B cell (primary cell): ENCODE measurements around the gene CASKIN1. TPM values are rescaled to one million over a fixed set of nuclear protein-coding genes. Genes with fewer than 3 reads are reported as not detected.

Experiments
- ATAC-seq: fragments of 200-7000 bp; cut with Tn5 transposase; one replicate; pipeline ENCODE4 v1.10.0; 2021; ENCODE audit warnings: low read depth, mild to moderate bottlenecking, moderate number of reproducible peaks, moderate library complexity
- CTCF ChIA-PET: fragments of 350-600 bp; sonication (Branson Sonifier 250); formaldehyde crosslinking; loops from one replicate; lab custom pipeline; 2021; ENCODE audit warnings: antibody characterized with exemption, inconsistent platforms; lab: Charles Lee
- POLR2A ChIA-PET: fragments of 350-600 bp; sonication (Branson Sonifier 250); formaldehyde crosslinking; loops from one replicate; lab custom pipeline; 2021; ENCODE audit warnings: antibody characterized with exemption; lab: Charles Lee
- DNase-seq: peaks from one replicate; pipeline ENCODE4 v3.0.0; 2013
- H2AFZ ChIP-seq: 2 replicates; pipeline ENCODE4 v1.6.1; 2012; ENCODE audit warnings: mild to moderate bottlenecking, low read depth, low read length; ENCODE audit not compliant: insufficient read depth, poor library complexity, severe bottlenecking
- H3K27ac ChIP-seq, 2 donors: 1 replicate in 1 of 2; 2 replicates in 1 of 2; pipeline ENCODE4 v1.5.1; 2012 to 2013; ENCODE audit warnings: low read length in 2 of 2, mild to moderate bottlenecking in 2 of 2, moderate library complexity in 1 of 2
- H3K27me3 ChIP-seq, 4 experiments: fragments of 200-600 bp in 1 of 4; sonication (generic) in 1 of 4; replicated peaks in 1 of 4; 1 replicate in 2 of 4; 2 replicates in 2 of 4; pipeline versions ENCODE4 v1.6.1 to v1.7.0; 2013 to 2016; ENCODE audit warnings: low read length in 3 of 4, mild to moderate bottlenecking in 2 of 4, mixed read lengths in 1 of 4, moderate library complexity in 1 of 4; ENCODE audit not compliant: insufficient read depth in 4 of 4, control insufficient read depth in 3 of 4; ENCODE audit errors: control extremely low read depth in 1 of 4
- H3K36me3 ChIP-seq, 2 experiments: replicated peaks in 1 of 2; 1 replicate in 1 of 2; 2 replicates in 1 of 2; pipeline versions ENCODE4 v1.6.1 to v1.7.1; 2013; ENCODE audit warnings: low read length in 1 of 2; ENCODE audit not compliant: insufficient read depth in 2 of 2, control insufficient read depth in 1 of 2; ENCODE audit errors: control extremely low read depth in 1 of 2, extremely low read depth in 1 of 2
- H3K4me1 ChIP-seq, 2 donors: fragments of 200-600 bp in 1 of 2; sonication (generic) in 1 of 2; 1 replicate in 1 of 2; 2 replicates in 1 of 2; pipeline versions ENCODE4 v1.5.1 to v1.6.1; 2013 to 2017; ENCODE audit warnings: low read length in 2 of 2; ENCODE audit not compliant: control insufficient read depth in 2 of 2, insufficient read depth in 2 of 2
- H3K4me2 ChIP-seq: replicated peaks from 2 replicates; pipeline ENCODE3; 2012; ENCODE audit warnings: mild to moderate bottlenecking, low read depth, low read length; ENCODE audit not compliant: poor library complexity, severe bottlenecking
- H3K4me3 ChIP-seq, 5 experiments: fragments of 200-600 bp in 1 of 5; sonication (generic) in 1 of 5; 1 replicate in 3 of 5; 2 replicates in 2 of 5; pipeline versions ENCODE4 v1.5.1 to v1.7.0; 2011 to 2016; ENCODE audit warnings: low read length in 4 of 5, mild to moderate bottlenecking in 4 of 5, low read depth in 2 of 5, control low read depth in 1 of 5, moderate library complexity in 1 of 5; ENCODE audit not compliant: insufficient read depth in 1 of 5; ENCODE audit errors: control extremely low read depth in 1 of 5, extremely low read depth in 1 of 5
- H3K79me2 ChIP-seq: fragments of 200-600 bp; sonication (generic); one replicate; pipeline ENCODE4 v1.6.0; 2016; ENCODE audit warnings: low read length; ENCODE audit not compliant: control insufficient read depth, insufficient read depth
- H3K9ac ChIP-seq: fragments of 200-600 bp; sonication (generic); 2 replicates; pipeline ENCODE4 v1.6.1; 2017; ENCODE audit warnings: mild to moderate bottlenecking, low read length, moderate library complexity
- H3K9me3 ChIP-seq, 3 donors: one replicate each; pipeline versions ENCODE4 v1.6.1 to v1.7.1; 2013; ENCODE audit warnings: low read length in 2 of 3; ENCODE audit not compliant: control insufficient read depth in 2 of 3, insufficient read depth in 1 of 3; ENCODE audit errors: control extremely low read depth in 1 of 3
- H4K20me1 ChIP-seq: 2 replicates; pipeline ENCODE4 v1.6.0; 2012; ENCODE audit warnings: mild to moderate bottlenecking, low read length; ENCODE audit not compliant: insufficient read depth, control insufficient read depth, poor library complexity, severe bottlenecking
- H3K27ac Mint-ChIP-seq: one replicate; pipeline ENCODE4 v1.8.0; 2021; ENCODE audit warnings: mixed read lengths
- H3K27me3 Mint-ChIP-seq: one replicate; pipeline ENCODE4 v1.8.0; 2021; ENCODE audit warnings: mixed read lengths
- H3K4me1 Mint-ChIP-seq: one replicate; pipeline ENCODE4 v1.8.0; 2021; ENCODE audit warnings: mixed read lengths
- H3K4me3 Mint-ChIP-seq: one replicate; pipeline ENCODE4 v1.8.0; 2021; ENCODE audit warnings: mixed read lengths
- H3K9me3 Mint-ChIP-seq: one replicate; pipeline ENCODE4 v1.8.0; 2022; ENCODE audit warnings: mixed read lengths; ENCODE audit not compliant: insufficient read depth
- CTCF ChIP-seq: fragments of 200-600 bp; IDR thresholded peaks from one replicate; pipeline ENCODE4 v1.8.0; 2022; ENCODE audit warnings: antibody characterized with exemption, mild to moderate bottlenecking
- EZH2 ChIP-seq: IDR thresholded peaks from 2 replicates; pipeline ENCODE4 v1.6.1; 2012; ENCODE audit warnings: borderline replicate concordance, low read depth, mild to moderate bottlenecking, moderate library complexity, low read length; ENCODE audit not compliant: insufficient read depth, poor library complexity, severe bottlenecking
- WGBS: methylation state at CpG from one replicate; pipeline ENCODE4 v1.1.5; 2013; ENCODE audit warnings: missing lambda C conversion rate; ENCODE audit not compliant: insufficient coverage; 5-methylcytosine and 5-hydroxymethylcytosine counted together
- intact Hi-C: fragments of 100-400 bp; cut with micrococcal nuclease; formaldehyde crosslinking; loops from one replicate; pipeline ENCODE4 v1.10.0; 2022
- polyA plus RNA-seq: library from polyadenylated mRNA; depleted of rRNA; stranded (reverse); fragments of >200 nt; gene quantifications from 2 replicates; pipeline ENCODE4 v1.2.3, GENCODE V29; 2012
- total RNA-seq, 2 donors: library from RNA; stranded (reverse); fragments of 120-200 nt in 1 of 2; gene quantifications; 1 replicate in 1 of 2; 2 replicates in 1 of 2; pipeline versions ENCODE4 v1.2.3 to v1.2.4, GENCODE V29; 2013 to 2022

CASKIN1 gene
- total and polyA plus RNA-seq, 2 donors (not counting 1 experiment from before 2014, with no cell fraction given), result 0.01 TPM; not detected in 1

DNA sequence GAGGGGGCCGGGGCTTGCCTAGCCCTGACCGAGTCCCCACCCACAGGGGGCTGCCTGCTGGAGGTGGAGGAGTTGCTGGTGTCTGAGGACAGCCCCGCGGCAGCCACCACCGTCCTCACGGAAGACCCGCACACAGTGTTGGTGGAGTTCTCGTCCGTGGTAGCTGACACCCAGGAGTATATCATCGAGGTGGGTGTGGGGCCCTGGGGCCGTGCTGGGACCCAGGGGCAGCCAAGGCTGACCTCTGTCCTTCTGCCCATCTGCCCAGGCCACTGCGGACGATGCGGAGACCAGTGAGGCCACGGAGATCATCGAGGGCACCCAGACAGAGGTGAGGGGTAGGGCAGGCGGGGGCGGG, 38.4 kb upstream of the CASKIN1 start:
- Histone ChIP-seq H3K36me3 (peaks cover 0 to 46% of the 10 kb centered on the region in 2 experiments), H3K9ac (no peak overlapping the region), H3K4me1 (peaks cover 12 to 15% of the 10 kb centered on the region in 2 donors), H3K4me3 (no peak overlapping the region), H2AFZ (no peak overlapping the region), H3K79me2 (no peaks in the 10 kb centered on the region), H3K9me3 (peaks cover 0 to 5% (median 0%) of the 10 kb centered on the region in 3 donors), H3K27ac (no peak overlapping the region), H3K27me3 (peaks cover 0 to 27% (median 11%) of the 10 kb centered on the region in 4 experiments), H4K20me1 (peaks cover 30% of the 10 kb centered on the region), H3K4me2 (no peak overlapping the region)
- ATAC-seq, result no peak
- WGBS, result 97% methylated on average over 18 of the region's 18 CpGs
- POLR2A ChIA-PET, result interaction anchor here (1.1 kb wide), 1 partner anchor 20 kb away, joined by 4 read pairs; the partner anchor contains the start of gene PGP
- intact Hi-C loops, result no loop called here
- Mint-ChIP-seq H3K4me3 (no peak overlapping the region), H3K27ac (no peak overlapping the region), H3K4me1 (peaks cover 1% of the 10 kb centered on the region), H3K27me3 (peaks cover 3% of the 10 kb centered on the region), H3K9me3 (no peaks in the 10 kb centered on the region)
- DNase-seq, result no peak
- TF ChIP-seq EZH2 (no peak), CTCF (no peak)
- CTCF ChIA-PET, result no interaction called here

- H3K36me3 ChIP-seq, result peaks cover 0 to 52% of the 10 kb centered on the region in 2 experiments
Observed at GRCh38 chr16:2233872-2234812, 37.7 kb upstream of the CASKIN1 start.

More at GRCh38 chr16:2233872-2234812, 37.7 kb upstream of the CASKIN1 start:
- Mint-ChIP-seq H3K4me3 (no peak overlapping the region), H3K27ac (no peak overlapping the region), H3K9me3 (no peaks in the 10 kb centered on the region), H3K4me1 (no peaks in the 10 kb centered on the region), H3K27me3 (peaks cover 3% of the 10 kb centered on the region)
- peaks cover 0 to 5% (median 0%) of the 10 kb centered on the region in 3 donors for H3K9me3 ChIP-seq
- DNase-seq (no peak), ATAC-seq (no peak)
- TF ChIP-seq CTCF (no peak), EZH2 (no peak)
- intact Hi-C loops, result no loop called here
- peaks cover 0 to 27% (median 11%) of the 10 kb centered on the region in 4 experiments for H3K27me3 ChIP-seq
- no peak overlapping the region for H3K9ac ChIP-seq
- peaks cover 37% of the 10 kb centered on the region for H4K20me1 ChIP-seq
- no peaks in the 10 kb centered on the region for H3K79me2 ChIP-seq
- H3K4me2 ChIP-seq, result no peak overlapping the region
- no peak overlapping the region for H3K4me3 ChIP-seq
- H2AFZ ChIP-seq, result no peak overlapping the region
- no peak overlapping the region for H3K27ac ChIP-seq
- ChIA-PET CTCF (no interaction called here), POLR2A (no interaction called here)
- peaks cover 12 to 15% of the 10 kb centered on the region in 2 donors for H3K4me1 ChIP-seq
- 89% methylated on average over 39 of the region's 51 CpGs for WGBS
